Smooth muscle cell (in vitro differentiated cells): ENCODE results near the gene DYNC2H1. TPM values are rescaled to one million over a fixed set of nuclear protein-coding genes. Genes with fewer than 3 reads are reported as not detected.

Source experiments
- DNase-seq: peaks from one replicate; lab custom pipeline; 2025; ENCODE audit not compliant: unreplicated experiment; lab: John Stamatoyannopoulos, UW
- H2AFZ ChIP-seq: fragments of 200-600 bp; sonication (generic); 2 replicates; pipeline ENCODE4 v1.6.0; 2016; ENCODE audit warnings: antibody characterized with exemption, low read depth, mild to moderate bottlenecking
- H3F3A ChIP-seq: fragments of 200-600 bp; sonication (generic); 2 replicates; pipeline ENCODE4 v1.6.0; 2017; ENCODE audit warnings: antibody characterized with exemption, low read depth
- H3K27ac ChIP-seq: fragments of 200-600 bp; sonication (generic); 2 replicates; pipeline ENCODE4 v1.5.1; 2016; ENCODE audit warnings: low read depth, mild to moderate bottlenecking
- H3K27me3 ChIP-seq: fragments of 200-600 bp; sonication (generic); 2 replicates; pipeline ENCODE4 v1.6.1; 2016; ENCODE audit warnings: low read depth, mild to moderate bottlenecking
- H3K36me3 ChIP-seq: fragments of 200-600 bp; sonication (generic); 2 replicates; pipeline ENCODE4 v1.5.1; 2016; ENCODE audit warnings: low read depth
- H3K4me1 ChIP-seq: fragments of 200-600 bp; sonication (generic); 2 replicates; pipeline ENCODE4 v1.5.1; 2016; ENCODE audit warnings: low read depth
- H3K4me2 ChIP-seq: fragments of 200-600 bp; sonication (generic); 2 replicates; pipeline ENCODE4 v1.6.0; 2016; ENCODE audit warnings: mild to moderate bottlenecking
- H3K4me3 ChIP-seq: fragments of 200-600 bp; sonication (generic); 2 replicates; pipeline ENCODE4 v1.5.1; 2016; ENCODE audit warnings: mild to moderate bottlenecking
- H3K79me2 ChIP-seq: fragments of 200-600 bp; sonication (generic); 2 replicates; pipeline ENCODE4 v1.6.0; 2016; ENCODE audit warnings: low read depth, mild to moderate bottlenecking
- H3K9ac ChIP-seq: fragments of 200-600 bp; sonication (generic); 2 replicates; pipeline ENCODE4 v1.6.0; 2016; ENCODE audit warnings: low read depth
- H3K9me3 ChIP-seq: fragments of 200-600 bp; sonication (generic); replicated peaks from 2 replicates; pipeline ENCODE4 v1.5.1; 2016; ENCODE audit warnings: low read depth
- H4K20me1 ChIP-seq: fragments of 200-600 bp; sonication (generic); 2 replicates; pipeline ENCODE4 v1.6.0; 2016; ENCODE audit warnings: low read depth
- CTCF ChIP-seq: fragments of 200-600 bp; sonication (generic); IDR thresholded peaks from 2 replicates; pipeline ENCODE4 v1.5.1; 2017; ENCODE audit warnings: borderline replicate concordance, mild to moderate bottlenecking, antibody characterized with exemption; ENCODE audit not compliant: insufficient read depth, poor library complexity, severe bottlenecking
- whole genome bisulfite sequencing: methylation state at CpG from one replicate; pipeline ENCODE4 v1.1.7; 2016; ENCODE audit warnings: low lambda C conversion rate; 5-methylcytosine and 5-hydroxymethylcytosine counted together
- polyA plus RNA-seq: library from polyadenylated mRNA; unstranded; fragments of >200 nt; fragmentation: Nextera tagmentation; extraction: Ambion mirVana; gene quantifications from 2 replicates; pipeline ENCODE4 v1.2.1, GENCODE V29; 2016
- total RNA-seq: library from RNA; depleted of rRNA; stranded (reverse); fragments of >200 nt; gene quantifications from 2 replicates; pipeline ENCODE4 v1.2.3, GENCODE V29; 2014

Gene DYNC2H1
- total and polyA plus RNA-seq, 2 experiments from 2014 or later = 2.3 to 10.8 TPM

DNA sequence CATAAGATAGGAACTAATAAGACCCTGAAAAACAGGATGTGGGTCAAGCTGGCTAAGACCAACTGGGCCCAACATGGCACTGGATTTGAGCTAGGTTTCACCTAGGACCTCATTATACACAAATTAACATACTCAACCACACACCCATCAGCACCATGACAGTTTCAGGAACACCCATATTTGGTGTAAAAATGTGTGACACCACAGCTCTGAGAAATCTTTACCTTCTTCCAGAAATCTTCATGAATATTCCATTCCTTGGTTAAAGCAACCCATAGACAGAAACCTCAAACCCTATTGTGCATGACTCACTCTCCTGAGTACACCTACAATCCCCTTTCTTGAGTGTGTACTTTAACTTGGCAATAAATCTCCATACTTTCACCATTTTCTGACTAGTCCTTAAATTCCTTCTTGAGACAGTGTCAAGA, 378.8 kb downstream of the DYNC2H1 start:
- Histone ChIP-seq H3K79me2 (no peaks in the 10 kb centered on the region), H3K9me3 (no peaks in the 10 kb centered on the region), H4K20me1 (no peaks in the 10 kb centered on the region), H3K9ac (no peak overlapping the region), H3K4me2 (no peak overlapping the region), H3K4me3 (no peak overlapping the region), H3F3A (no peaks in the 10 kb centered on the region), H3K36me3 (no peaks in the 10 kb centered on the region), H2AFZ (no peak overlapping the region), H3K27me3 (no peaks in the 10 kb centered on the region), H3K4me1 (no peaks in the 10 kb centered on the region), H3K27ac (no peak overlapping the region)
- no peak for TF ChIP-seq CTCF
- no peak for DNase-seq

DNA sequence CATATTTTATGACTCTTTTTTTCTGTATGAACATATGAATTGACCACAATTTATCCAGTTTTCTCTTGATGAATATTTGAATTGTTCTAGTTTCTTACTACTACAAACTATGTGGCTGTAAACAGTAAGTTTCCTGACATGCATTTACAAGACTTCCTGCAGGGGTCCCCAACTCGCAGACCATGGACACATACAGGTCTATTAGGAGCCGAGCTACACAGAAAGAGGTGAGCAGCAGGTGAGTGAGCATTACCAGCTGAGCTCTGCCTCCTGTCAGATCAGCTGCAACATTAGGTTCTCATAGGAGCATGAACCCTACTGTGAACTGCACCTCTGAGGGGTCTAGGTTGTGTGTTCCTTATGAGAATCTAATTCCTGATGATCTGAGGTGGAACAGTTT, 379.4 kb downstream of the DYNC2H1 start:
- Histone ChIP-seq H3K4me2 (no peak overlapping the region), H3F3A (no peaks in the 10 kb centered on the region), H3K79me2 (no peaks in the 10 kb centered on the region), H4K20me1 (no peaks in the 10 kb centered on the region), H3K4me1 (no peaks in the 10 kb centered on the region), H3K27me3 (no peaks in the 10 kb centered on the region), H3K9me3 (no peaks in the 10 kb centered on the region), H3K9ac (no peak overlapping the region), H3K4me3 (no peak overlapping the region), H3K27ac (no peak overlapping the region), H3K36me3 (no peaks in the 10 kb centered on the region), H2AFZ (no peak overlapping the region)
- 96% methylated on average over 2 of the region's 2 CpGs for WGBS
- DNase-seq = no peak
- TF ChIP-seq CTCF = no peak

DNA sequence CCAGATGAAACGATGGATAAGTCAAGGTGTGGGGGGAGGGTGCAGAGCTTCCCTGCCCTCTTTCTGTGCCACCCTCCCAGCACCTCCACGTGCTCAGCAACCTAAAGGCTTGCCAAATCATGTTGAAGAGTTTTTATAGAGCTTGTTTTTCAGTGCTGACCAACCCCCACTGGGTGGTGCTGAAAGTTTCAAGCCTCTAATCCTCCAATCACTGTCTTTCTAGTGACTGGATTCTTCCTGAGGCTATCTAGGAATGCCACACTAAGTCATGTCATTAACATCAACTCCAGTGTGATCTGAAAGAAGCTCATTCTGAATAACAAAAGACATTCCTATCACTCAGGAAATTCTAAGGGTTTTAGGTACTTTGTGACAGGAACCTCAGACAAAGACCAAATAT, 382.6 kb downstream of the DYNC2H1 start:
- Histone ChIP-seq H3K27ac (no peak overlapping the region), H2AFZ (no peak overlapping the region), H3K4me3 (no peak overlapping the region), H3K9me3 (no peaks in the 10 kb centered on the region), H3K9ac (no peak overlapping the region), H3K4me2 (no peak overlapping the region), H3K79me2 (no peaks in the 10 kb centered on the region), H3K36me3 (no peaks in the 10 kb centered on the region), H3K27me3 (no peaks in the 10 kb centered on the region), H3F3A (no peaks in the 10 kb centered on the region), H4K20me1 (no peaks in the 10 kb centered on the region), H3K4me1 (peaks cover 8% of the 10 kb centered on the region)
- DNase-seq = no peak
- no peak for TF ChIP-seq CTCF
- WGBS = 43% methylated on average over 2 of the region's 2 CpGs

- no peaks in the 10 kb centered on the region for H3K36me3 ChIP-seq
- TF ChIP-seq CTCF = no peak
- peaks cover 8% of the 10 kb centered on the region for H3K4me1 ChIP-seq
- H3K79me2 ChIP-seq = no peaks in the 10 kb centered on the region
- no peaks in the 10 kb centered on the region for H3F3A ChIP-seq
- H3K4me3 ChIP-seq = no peak overlapping the region
- no peak overlapping the region for H3K4me2 ChIP-seq
- H2AFZ ChIP-seq = no peak overlapping the region
- DNase-seq = no peak
- H3K9ac ChIP-seq = no peak overlapping the region
- no peaks in the 10 kb centered on the region for H3K9me3 ChIP-seq
- H3K27me3 ChIP-seq = no peaks in the 10 kb centered on the region
- H4K20me1 ChIP-seq = no peaks in the 10 kb centered on the region
- no peak overlapping the region for H3K27ac ChIP-seq
- 54% methylated on average over 1 of the region's 1 CpG for WGBS
Observed at GRCh38 chr11:103494491-103494890, 385.3 kb downstream of the DYNC2H1 start.
